Sciatic nerve (tissue), 2 donors: Measurements from ENCODE around the gene ANKRD6. TPM values are rescaled to one million over a fixed set of nuclear protein-coding genes. Genes with fewer than 3 reads are reported as not detected.

Experiments
- ATAC-seq: fragments of 200-7000 bp; cut with Tn5 transposase; one replicate; pipeline ENCODE4 v1.9.1; 2020; ENCODE audit warnings: mild to moderate bottlenecking, moderate library complexity
- DNase-seq: peaks from one replicate; pipeline ENCODE4 v3.0.0-alpha.2; 2020; ENCODE audit warnings: low spot score
- intact Hi-C: fragments of 100-400 bp; cut with DNase I; formaldehyde crosslinking; loops from one replicate; pipeline ENCODE4 v1.14.2; 2022
- total RNA-seq: library from RNA; stranded (reverse); fragmentation: NEBNext Ultra II Directional; extraction: Animal tissue kit (Norgen Biotek cat#: 25700); gene quantifications from one replicate; pipeline ENCODE4 v1.2.1, GENCODE V29; 2021
- donor health status: DM: no; HTN: no; CAD: no.
- donor health status: DM: no; HTN: no; CAD: no.

Gene ANKRD6
- total RNA-seq, 1 donor from 2014 or later, result 22.3 TPM

DNA sequence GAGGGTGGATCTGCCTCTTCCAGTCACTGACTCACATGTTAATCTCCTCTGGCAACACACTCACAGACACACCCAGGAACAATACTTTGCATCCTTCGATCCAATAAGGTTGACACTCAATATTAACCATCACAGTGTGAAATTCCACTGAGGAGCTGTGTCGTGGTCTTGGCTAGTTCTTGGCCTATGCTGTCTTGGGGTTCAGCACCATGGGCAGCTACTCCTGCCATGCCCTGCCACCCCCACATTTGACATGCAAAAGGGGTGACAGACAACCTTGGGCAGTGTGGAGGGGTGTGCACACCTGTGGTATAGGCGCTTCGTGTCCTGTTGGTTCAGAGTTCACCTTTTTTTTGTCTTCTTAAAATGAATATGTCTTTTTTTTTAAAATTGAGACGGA lies 25.8 kb downstream of the ANKRD6 start:
- ATAC-seq (no peak), DNase-seq (no peak)
- intact Hi-C loops, result no loop called here

DNA sequence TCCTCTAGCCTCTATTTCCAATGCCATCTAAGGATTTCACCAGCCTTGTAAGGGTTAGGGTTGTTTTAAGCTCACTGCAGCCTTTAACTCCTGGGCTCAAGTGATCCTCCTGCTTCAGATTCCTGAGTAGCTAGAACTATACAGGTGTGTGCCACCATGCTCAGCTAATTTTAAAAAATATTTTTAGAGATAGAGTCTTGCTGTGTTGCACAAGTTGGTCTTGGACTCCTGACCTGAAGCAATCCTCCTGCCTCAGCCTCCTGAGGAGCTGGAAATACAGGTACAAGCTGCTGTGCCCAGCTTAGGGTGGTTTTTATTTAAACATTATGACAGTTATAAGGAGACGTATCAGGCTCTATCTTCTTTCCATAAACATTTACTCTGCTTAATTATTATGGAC lies 26.5 kb downstream of the ANKRD6 start:
- ATAC-seq, result no peak
- intact Hi-C loops, result no loop called here
- no peak for DNase-seq

DNA sequence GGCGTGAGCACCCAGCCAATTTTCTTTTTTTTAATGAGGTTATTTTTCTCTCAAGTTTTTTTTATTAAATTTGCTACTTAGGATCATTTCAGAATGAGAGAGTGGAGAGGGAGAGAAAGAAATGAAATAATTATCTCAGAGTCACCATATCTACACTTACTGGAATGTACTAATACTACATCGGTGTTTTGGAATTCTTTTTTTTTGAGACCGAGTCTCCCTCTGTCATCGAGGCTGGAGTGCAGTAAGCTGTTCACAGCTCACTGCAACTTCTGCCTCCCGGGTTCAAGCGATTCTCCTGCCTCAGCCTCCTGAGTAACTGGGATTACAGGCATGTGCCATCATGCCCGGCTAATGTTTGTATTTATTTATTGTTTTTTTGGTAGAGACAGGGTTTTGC lies 27.8 kb downstream of the ANKRD6 start:
- DNase-seq (no peak), ATAC-seq (no peak)
- intact Hi-C loops, result no loop called here

DNA sequence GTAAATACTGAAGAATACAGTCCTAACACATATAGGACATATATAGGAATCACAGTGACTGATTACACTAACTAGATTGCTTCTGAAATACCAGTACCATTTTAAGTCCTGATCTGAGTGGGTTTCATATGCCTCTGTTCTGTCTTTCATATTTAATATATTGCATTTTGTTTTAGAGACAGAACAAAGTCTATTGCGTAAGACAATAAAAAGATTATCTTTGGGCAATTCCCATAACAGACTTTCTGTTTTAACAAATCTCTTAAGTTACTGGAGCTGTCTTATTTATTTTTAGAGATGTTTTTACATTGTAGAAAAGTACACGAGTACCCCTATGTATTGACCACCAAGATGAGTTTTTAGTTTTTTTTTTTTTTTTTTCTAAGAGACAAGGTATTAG lies 29.6 kb downstream of the ANKRD6 start:
- ATAC-seq (no peak), DNase-seq (no peak)
- intact Hi-C loops, result no loop called here

DNA sequence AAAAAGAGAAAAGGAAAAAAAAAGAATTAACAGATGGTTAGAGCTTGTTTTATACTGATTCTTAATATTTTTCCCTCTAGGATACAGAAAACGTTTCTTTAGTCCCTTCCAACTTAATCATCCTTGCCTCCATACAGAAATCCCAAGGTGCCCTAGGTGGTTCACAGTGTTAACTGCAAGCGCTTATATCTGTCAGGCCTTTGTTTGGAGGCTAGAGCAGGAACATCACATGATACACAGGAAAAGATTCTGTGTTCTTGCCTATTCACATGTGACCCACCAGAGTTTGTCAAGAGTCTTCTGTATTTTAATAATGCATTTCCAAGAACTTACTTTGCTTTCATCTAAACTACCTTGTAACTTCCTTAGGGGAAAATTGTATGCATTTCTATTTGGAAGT lies 31.3 kb downstream of the ANKRD6 start:
- ATAC-seq (no peak), DNase-seq (no peak)
- intact Hi-C loops, result no loop called here

DNA sequence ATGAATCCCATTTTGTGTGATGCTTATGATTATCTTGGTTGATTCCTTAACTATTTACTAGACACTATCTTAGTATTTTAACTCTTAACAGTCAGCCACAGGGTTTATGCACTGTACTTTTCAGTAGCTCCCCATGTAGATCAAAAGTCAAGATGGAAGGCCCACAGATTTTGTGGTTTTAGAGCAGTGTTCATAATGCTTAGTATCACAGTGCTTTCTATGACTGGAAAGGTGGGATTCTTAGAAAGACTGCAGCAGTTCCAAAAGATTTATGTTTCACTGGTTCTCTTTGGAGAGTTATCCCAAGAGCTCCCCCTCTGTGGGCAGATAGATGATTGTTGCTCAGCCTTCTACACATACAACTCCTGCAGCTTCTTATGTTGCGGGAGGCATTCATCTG lies 34.5 kb downstream of the ANKRD6 start:
- no peak for DNase-seq
- intact Hi-C loops, result no loop called here
- no peak for ATAC-seq

DNA sequence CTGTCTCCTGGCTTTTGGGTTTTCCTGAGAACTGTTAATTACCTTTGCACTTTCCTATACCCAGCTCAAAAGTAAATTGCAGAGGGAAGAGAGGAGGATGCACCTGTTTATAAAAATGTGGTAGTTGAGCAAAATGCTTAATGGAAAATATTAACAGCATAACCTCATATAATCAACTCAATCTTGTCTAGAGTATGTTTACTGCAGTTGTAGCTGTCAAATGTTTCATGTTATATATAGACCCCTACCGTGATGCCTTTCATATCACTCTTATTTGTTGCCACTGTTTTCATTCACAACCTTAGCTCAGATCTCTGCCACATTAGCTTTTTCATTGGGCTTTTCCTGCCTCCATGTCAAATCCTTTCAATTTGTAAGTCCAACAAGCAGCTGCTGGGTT lies 36.0 kb downstream of the ANKRD6 start:
- ATAC-seq (no peak), DNase-seq (no peak)
- intact Hi-C loops, result no loop called here

DNA sequence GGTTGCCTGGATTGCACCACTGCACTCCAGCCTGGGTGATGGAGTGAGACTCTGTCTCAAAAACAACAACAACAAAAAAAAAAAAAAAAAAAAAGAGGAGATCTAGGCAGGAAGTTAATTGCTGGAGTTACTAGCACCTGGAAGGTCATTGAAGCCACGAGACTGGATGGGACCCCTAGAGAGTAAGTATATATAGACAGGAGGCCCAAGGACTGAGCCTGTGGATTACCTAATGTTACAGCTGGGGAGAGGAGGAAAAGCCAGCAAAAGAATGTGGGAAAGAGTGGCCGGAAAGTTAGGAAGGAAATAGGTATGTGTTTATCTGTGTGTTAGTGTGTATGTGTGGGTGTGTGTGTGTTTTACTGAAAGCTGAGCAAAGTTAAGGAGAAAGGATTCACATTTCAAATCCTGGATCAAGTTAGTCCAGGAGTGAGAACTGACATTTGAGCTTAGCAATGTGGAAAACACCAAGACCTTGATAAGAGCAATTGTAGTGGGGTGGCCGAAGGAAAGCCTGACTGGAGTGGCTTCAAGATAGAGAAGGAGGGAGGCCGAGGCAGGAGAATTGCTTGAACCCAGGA lies 38.4 kb downstream of the ANKRD6 start:
- ATAC-seq (no peak), DNase-seq (no peak)
- intact Hi-C loops, result no loop called here

DNA sequence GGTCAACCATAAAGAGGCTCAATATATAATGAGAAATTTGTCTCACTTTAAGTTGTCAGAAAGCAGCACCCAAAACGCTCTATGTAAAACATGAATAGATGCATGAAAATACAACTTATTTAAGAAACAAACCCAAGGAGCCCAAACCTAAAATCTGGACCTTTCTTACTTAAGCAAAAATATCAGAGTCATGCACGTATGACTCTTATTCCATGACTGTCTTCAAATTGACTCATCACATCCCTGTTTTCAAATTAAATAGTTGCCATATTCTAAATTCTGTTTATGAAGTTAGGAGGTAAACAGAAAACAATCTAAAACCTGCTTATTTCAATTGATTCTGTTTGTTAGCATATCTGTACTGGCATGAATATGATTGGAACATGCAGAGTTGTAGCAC lies 42.1 kb downstream of the ANKRD6 start:
- intact Hi-C loops, result no loop called here
- no peak for ATAC-seq
- DNase-seq, result no peak

DNA sequence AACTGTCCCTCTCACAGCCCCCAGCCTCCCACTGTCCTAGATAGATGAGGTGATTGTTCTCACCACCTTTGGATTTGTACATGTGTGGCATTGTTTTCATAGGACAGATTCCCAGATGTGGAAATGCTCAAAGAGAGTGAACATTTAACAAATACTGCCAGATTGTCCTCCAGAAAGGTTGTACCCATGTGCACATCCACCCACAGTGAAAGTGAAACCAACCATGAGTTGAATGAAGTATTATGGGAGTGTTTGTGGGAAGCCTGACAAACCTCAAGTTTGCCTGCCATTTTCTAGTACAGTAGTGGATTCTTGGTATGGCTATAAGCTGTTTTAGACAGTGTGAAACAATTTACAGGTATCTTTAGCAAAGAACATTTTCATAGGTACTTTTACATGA lies 42.7 kb downstream of the ANKRD6 start:
- DNase-seq (no peak), ATAC-seq (peak; percentile 82)
- intact Hi-C loops, result no loop called here

DNA sequence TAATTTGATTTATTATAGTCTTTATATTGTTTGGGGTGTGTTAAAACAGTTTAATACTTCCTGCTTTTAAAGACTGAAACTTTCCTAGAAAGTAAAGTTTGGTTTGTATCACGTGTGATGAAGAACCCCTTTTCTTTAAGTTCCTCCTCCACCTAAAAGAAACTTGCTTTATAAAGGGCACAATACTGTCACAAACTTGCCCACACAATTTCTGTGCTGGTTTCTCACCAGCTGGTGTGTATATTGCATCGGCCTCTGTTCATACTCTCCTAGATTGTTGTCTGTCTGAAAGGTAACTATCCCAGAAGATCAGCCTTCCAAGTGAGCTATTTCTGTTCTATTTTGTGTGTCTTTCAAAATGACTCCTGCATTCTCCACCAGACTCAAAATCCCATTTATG lies 46.9 kb downstream of the ANKRD6 start:
- ATAC-seq (no peak), DNase-seq (no peak)
- intact Hi-C loops, result no loop called here

DNA sequence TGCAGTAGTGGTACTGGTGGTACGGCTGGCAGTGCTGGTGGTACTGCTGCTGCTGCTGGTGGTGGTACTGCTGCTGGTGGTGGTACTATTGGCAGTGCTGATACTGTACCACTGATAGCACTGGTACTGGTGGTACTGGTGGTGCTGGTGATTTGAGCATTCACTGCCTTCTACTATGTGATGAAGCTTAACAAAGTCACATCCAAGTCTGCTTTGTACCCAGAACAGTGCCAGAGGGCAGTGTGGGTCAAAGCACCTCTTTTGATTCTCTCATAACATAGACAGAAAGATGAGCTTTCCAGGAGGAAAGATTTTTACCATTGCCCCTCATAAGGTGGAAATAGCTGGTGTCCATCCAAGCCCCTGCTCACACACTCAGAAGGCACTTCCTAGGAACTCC lies 48.7 kb downstream of the ANKRD6 start:
- ATAC-seq, result no peak
- no peak for DNase-seq
- intact Hi-C loops, result no loop called here

DNA sequence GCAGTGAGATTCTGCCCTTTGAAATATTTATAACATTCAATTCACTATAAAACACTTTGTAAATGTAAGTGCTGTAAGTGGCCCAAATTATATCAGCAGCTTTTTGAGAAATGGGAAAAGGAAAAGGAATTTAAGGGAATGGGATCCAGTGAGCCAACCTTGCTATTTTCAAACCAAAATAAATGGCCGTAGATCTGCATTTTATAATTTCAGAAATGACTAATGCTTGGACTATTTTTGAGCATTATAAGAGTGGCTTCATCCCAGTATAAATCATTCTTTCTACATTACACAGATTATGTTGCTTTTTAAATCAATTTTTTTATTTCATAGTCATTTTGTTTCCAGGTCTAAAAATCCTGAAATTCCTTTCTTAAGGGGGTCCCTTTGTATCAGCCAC lies 49.2 kb downstream of the ANKRD6 start:
- intact Hi-C loops, result no loop called here

DNA sequence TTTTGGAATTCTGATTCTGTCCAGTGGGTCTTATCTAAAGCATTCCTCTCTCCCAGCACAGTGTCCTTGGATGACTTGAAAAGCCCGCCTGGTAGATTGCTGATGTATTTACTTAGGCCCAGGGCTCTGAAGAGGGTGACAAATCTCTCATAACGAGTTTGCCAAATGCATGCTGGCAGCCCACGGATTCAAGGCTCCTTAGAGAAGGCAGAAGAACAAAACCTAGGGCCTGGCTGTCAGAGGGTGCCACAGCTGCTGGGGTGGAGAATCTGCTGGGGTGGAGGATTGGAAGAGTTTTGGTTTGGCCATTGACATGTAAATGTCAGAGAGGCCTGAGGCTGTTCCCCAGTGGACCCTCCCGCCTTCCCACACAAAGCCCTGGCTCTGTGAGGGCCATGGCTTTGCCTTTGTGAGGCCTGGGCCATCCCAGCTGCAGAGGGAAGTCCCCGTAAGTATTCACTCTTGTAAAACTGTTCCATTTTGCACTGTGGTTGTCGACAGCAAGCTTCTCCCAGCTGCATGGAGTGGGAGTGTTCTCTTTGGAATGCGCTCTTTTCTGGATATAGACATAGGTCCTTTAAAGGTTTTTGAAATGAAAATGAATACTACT lies 50.3 kb downstream of the ANKRD6 start:
- DNase-seq (no peak), ATAC-seq (peak; percentile 80)
- intact Hi-C loops, result no loop called here

More for the DNA sequence above, 49.2 kb downstream of the ANKRD6 start:
- ATAC-seq (no peak), DNase-seq (no peak)

DNA sequence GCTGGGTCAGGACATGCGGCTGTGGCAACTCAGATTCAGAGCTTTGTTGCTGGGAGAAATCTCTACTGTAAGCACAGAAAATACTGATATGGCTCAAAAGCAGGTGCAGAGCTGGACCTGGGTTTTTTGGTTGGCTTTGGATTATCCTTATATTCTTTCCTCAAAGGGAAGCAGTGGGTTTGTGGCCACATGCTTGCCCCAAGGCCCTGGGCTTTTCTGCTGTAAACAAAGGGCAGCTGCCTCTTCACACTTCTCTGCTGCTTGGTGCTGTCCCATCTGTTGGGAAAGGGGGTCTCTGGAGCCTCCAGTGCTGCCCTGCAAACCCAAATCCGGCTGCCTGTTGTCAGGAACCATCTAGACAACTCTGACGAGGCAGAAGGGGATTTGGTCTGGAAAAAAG lies 52.4 kb downstream of the ANKRD6 start:
- ATAC-seq (no peak), DNase-seq (no peak)
- intact Hi-C loops, result no loop called here

DNA sequence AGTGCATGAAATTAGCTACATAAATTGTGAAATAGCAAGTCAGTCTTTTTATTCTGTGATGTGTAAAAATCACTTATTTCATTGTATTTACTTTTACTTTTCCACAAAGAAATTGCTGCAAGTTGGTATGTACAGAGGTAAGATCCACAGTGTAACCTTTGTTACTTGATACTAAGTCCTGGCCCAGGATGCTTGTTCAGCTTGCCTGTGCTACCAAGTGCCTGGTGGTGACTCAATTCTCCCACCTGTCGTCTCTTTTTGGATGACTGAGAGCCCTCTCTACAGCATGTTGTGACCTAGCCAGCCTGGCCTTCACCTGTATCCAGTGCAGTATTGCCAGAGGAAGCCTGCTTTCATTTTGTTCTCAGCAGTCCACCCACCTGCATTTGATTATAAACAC lies 54.9 kb downstream of the ANKRD6 start:
- ATAC-seq (no peak), DNase-seq (no peak)
- intact Hi-C loops, result no loop called here

DNA sequence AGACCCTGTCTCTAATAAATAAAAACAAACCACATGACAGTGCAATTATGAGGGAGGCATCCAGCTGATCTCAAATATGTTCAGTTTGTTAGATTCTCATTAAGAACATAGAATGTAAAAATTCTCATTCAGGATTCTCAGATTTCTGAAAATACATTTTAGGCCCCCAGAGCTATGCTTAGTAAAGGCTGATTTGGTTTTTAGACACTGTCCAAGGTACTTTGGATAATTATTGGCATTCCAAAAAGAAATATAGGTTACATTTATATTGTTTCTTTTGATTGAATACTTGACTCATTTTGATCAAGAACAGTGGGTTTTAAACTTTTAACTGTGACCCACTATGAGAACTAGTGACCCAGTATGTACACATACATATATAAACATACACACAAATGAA lies 55.5 kb downstream of the ANKRD6 start:
- intact Hi-C loops, result no loop called here
- DNase-seq (no peak), ATAC-seq (no peak)

DNA sequence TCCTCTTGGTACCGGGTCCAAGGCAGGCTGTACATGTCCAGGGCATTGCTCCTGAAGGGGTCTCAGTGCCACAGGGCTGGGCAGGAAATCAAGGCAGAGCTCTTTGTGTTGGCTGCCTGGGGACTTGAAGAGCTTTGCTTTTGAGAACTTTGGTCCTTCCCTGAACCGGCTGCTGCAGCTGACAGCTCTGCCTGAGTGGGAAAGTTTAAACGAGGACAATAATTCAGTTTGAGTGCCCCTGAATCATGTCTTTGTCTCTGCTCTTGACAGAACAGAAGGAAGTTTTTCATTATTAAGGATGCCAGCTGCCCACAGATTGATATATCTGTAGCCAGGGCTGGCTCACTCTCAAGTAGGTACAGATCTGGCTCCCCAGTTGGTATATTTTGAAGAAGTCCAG lies 56.1 kb downstream of the ANKRD6 start:
- intact Hi-C loops, result no loop called here
- no peak for ATAC-seq
- no peak for DNase-seq

DNA sequence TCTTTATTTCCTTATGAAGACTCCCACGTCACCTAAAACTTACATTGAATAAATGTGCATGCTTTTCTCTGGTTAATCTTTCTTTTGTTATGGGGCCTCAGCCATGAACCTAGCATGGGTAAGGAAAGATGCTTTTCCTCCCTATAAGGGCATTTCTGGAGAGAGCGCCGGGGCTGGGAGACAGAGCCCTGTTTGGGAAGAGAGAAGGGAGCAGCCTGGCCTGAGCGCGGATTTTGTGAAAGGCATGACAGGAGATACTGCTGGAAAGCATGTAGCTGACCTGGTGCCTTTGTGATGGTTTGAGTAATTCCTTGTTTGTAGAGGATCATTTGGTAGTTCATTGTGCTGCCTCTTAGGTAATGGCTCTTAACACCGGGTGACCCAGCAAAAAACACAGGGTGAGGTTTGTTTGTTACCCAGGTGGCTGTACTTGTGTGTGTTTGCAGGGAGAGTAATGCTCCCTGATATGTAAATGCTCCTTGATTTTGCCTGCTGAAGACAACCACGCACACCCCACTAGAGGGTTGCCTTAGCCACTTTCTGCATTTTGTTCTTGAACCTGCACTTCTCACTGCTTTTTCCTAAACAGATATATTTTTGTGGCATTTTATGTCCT lies 59.2 kb downstream of the ANKRD6 start:
- intact Hi-C loops, result no loop called here
- DNase-seq, result no peak
- ATAC-seq, result no peak

DNA sequence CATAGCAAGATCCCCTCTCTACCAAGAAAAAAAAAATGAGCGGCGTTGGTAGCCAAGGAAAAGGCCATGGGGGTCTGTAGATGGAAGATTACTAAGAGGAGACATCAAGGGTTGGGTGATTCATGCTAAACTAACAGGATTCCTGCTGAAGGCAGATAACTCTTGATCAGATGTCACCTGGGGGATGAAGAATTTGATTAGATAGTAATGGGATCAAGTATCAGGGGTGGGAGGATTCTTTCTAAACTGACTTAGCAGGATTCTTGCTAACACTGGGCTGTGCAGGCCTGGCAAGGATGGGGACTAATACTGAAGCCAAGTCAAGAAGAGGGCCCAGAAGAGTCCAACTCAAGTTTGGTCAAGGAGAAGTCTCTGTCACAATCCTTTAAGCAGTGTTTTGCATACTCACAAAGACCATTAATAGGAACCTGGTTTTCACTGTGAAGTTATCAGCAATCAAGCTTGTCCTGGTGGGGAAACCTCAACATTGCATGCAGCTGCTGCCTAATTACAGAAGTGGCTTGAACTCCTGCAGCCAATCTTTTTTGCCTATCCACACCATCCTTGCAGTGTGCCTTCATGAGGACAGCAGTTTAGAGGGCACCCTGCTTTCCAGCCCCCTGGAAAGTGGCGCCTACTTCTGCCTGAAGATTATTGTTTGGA lies 61.3 kb downstream of the ANKRD6 start:
- intact Hi-C loops, result no loop called here
- no peak for ATAC-seq
- no peak for DNase-seq
